CD14-positive monocyte (primary cell): ENCODE results near the gene PPP6R3. TPM values are rescaled to one million over a fixed set of nuclear protein-coding genes. Genes with fewer than 3 reads are reported as not detected.
A peak's percentile ranks its signal among the peaks of the same experiment; 100 is the strongest.

Source experiments
- DNase-seq, 3 donors: peaks; one replicate each; pipeline ENCODE4 v3.0.0-alpha.2; 2011 to 2022
- H2AFZ ChIP-seq: 2 replicates; pipeline ENCODE4 v1.6.0; 2012; ENCODE audit warnings: mild to moderate bottlenecking, low read depth, low read length, inconsistent platforms; ENCODE audit not compliant: insufficient read depth, poor library complexity, severe bottlenecking
- H3K27ac ChIP-seq, 2 donors: 1 replicate in 1 of 2; 2 replicates in 1 of 2; pipeline ENCODE4 v1.5.1; 2012 to 2013; ENCODE audit warnings: low read length in 2 of 2, control low read depth in 1 of 2, inconsistent platforms in 1 of 2, low read depth in 1 of 2, mild to moderate bottlenecking in 1 of 2
- H3K27me3 ChIP-seq, 2 donors: one replicate each; pipeline versions ENCODE4 v1.6.0 to v1.6.1; 2011 to 2013; ENCODE audit warnings: low read length in 2 of 2; ENCODE audit not compliant: control insufficient read depth in 2 of 2, insufficient read depth in 2 of 2
- H3K36me3 ChIP-seq, 2 donors: replicated peaks in 1 of 2; 1 replicate in 1 of 2; 2 replicates in 1 of 2; pipeline versions ENCODE4 v1.5.1 to v1.6.1; 2012 to 2013; ENCODE audit warnings: low read length in 2 of 2, control low read depth in 1 of 2, inconsistent platforms in 1 of 2, mild to moderate bottlenecking in 1 of 2; ENCODE audit not compliant: insufficient read depth in 2 of 2, control insufficient read depth in 1 of 2
- H3K4me1 ChIP-seq, 2 donors: 1 replicate in 1 of 2; 2 replicates in 1 of 2; pipeline versions ENCODE4 v1.5.1 to v1.6.1; 2012 to 2013; ENCODE audit warnings: low read length in 2 of 2, control low read depth in 1 of 2, inconsistent platforms in 1 of 2, mild to moderate bottlenecking in 1 of 2, moderate library complexity in 1 of 2; ENCODE audit not compliant: insufficient read depth in 2 of 2, control insufficient read depth in 1 of 2
- H3K4me2 ChIP-seq: replicated peaks from 2 replicates; pipeline ENCODE3; 2012; ENCODE audit warnings: low read length, moderate library complexity, mild to moderate bottlenecking; ENCODE audit not compliant: poor library complexity, severe bottlenecking; ENCODE audit errors: extremely low read depth
- H3K4me3 ChIP-seq, 3 experiments: fragments of 200-600 bp in 1 of 3; sonication (generic) in 1 of 3; replicated peaks in 1 of 3; 1 replicate in 2 of 3; 2 replicates in 1 of 3; pipeline ENCODE4 v1.5.1; 2011 to 2013; ENCODE audit warnings: low read length in 3 of 3, mild to moderate bottlenecking in 3 of 3, control low read depth in 2 of 3, low read depth in 2 of 3, inconsistent platforms in 1 of 3, moderate library complexity in 1 of 3
- H3K79me2 ChIP-seq: 2 replicates; pipeline ENCODE4 v1.6.0; 2012; ENCODE audit warnings: mild to moderate bottlenecking, control low read depth, inconsistent platforms, low read length, moderate library complexity; ENCODE audit not compliant: insufficient read depth
- H3K9ac ChIP-seq: 2 replicates; pipeline ENCODE4 v1.6.0; 2017; ENCODE audit warnings: low read length, mild to moderate bottlenecking; ENCODE audit not compliant: insufficient read depth, poor library complexity, severe bottlenecking
- H3K9me3 ChIP-seq, 2 donors: replicated peaks in 1 of 2; 1 replicate in 1 of 2; 2 replicates in 1 of 2; pipeline versions ENCODE4 v1.5.1 to v1.6.1; 2012 to 2013; ENCODE audit warnings: low read length in 2 of 2, control low read depth in 1 of 2; ENCODE audit not compliant: control insufficient read depth in 1 of 2, insufficient read depth in 1 of 2
- H4K20me1 ChIP-seq: 2 replicates; pipeline ENCODE4 v1.6.0; 2012; ENCODE audit warnings: mild to moderate bottlenecking, low read length, control low read depth, moderate library complexity; ENCODE audit not compliant: insufficient read depth
- H3K27ac Mint-ChIP-seq, 7 donors: one replicate each; pipeline ENCODE4 v1.8.0; 2020; ENCODE audit warnings: mild to moderate bottlenecking in 7 of 7, mixed read lengths in 7 of 7, moderate library complexity in 6 of 7, inconsistent platforms in 2 of 7
- H3K27me3 Mint-ChIP-seq, 3 donors: one replicate each; pipeline ENCODE4 v1.8.0; 2021 to 2022; ENCODE audit warnings: low read depth in 3 of 3, mild to moderate bottlenecking in 3 of 3, mixed read lengths in 3 of 3, moderate library complexity in 3 of 3, inconsistent platforms in 1 of 3
- H3K36me3 Mint-ChIP-seq, 2 donors: one replicate each; pipeline ENCODE4 v1.8.0; 2020; ENCODE audit warnings: mixed read lengths in 2 of 2, inconsistent platforms in 1 of 2, mild to moderate bottlenecking in 1 of 2
- H3K4me1 Mint-ChIP-seq: one replicate; pipeline ENCODE4 v1.8.0; 2020; ENCODE audit warnings: mild to moderate bottlenecking, mixed read lengths
- H3K4me3 Mint-ChIP-seq, 2 donors: one replicate each; pipeline ENCODE4 v1.8.0; 2020; ENCODE audit warnings: mild to moderate bottlenecking in 2 of 2, mixed read lengths in 2 of 2, moderate library complexity in 1 of 2
- H3K9me3 Mint-ChIP-seq, 7 donors: one replicate each; pipeline ENCODE4 v1.8.0; 2020 to 2022; ENCODE audit warnings: mixed read lengths in 7 of 7, mild to moderate bottlenecking in 6 of 7, moderate library complexity in 6 of 7, inconsistent platforms in 2 of 7
- WGBS: methylation state at CpG from one replicate; pipeline ENCODE4 v1.1.5; 2013; ENCODE audit warnings: missing lambda C conversion rate; ENCODE audit not compliant: insufficient coverage; 5-methylcytosine and 5-hydroxymethylcytosine counted together
- intact Hi-C, 2 donors: fragments of 100-400 bp; cut with micrococcal nuclease; formaldehyde crosslinking; loops; one replicate each; pipeline versions ENCODE4 v1.15.0 to v1.15.1; 2023
- polyA plus RNA-seq, 3 donors: library from polyadenylated mRNA; depleted of rRNA in 1 of 3; unstranded in 2 of 3; stranded (reverse) in 1 of 3; fragments of 300-500 nt in 2 of 3; fragments of >200 nt in 1 of 3; fragmentation: Illumina TruSeq in 2 of 3; gene quantifications; 1 replicate in 2 of 3; 2 replicates in 1 of 3; pipeline ENCODE4 v1.2.3, GENCODE V29; 2012 to 2021
- TF ChIP-seq, protein P1 (sequence below): fragments of 200-600 bp; IDR thresholded peaks from one replicate; pipeline ENCODE4 v1.8.0; 2022; ENCODE audit warnings: antibody characterized with exemption, mild to moderate bottlenecking

PPP6R3 gene
- polyA plus RNA-seq, 3 donors, result 22.9 to 39.4 (median 38.1) TPM

DNA sequence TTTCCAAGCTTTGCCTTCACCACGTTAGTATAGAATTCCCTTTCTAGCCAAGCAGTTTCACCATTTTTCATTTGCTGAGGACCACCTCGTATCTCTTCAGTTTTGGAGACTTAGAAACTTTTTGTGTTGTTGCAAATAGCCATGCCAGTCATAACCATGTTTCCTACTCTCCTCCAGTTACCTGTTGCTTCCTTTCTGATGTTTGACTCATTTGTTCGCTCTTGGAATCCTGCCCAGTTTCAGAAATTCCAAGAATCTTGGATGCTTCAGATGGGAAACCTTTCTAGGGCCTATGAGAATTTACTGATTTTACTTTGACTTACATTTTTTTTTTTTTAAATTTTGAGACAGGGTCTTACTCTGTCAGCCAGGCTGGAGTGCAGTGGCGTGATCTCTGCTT, 65.4 kb downstream of the PPP6R3 start:
- no peak overlapping the region for H3K27ac Mint-ChIP-seq
- H3K79me2 ChIP-seq, result peaks cover 87% of the 10 kb centered on the region
- peaks cover 0 to 2% (median 0%) of the 10 kb centered on the region in 7 donors for H3K9me3 Mint-ChIP-seq
- TF ChIP-seq, protein P1, sequence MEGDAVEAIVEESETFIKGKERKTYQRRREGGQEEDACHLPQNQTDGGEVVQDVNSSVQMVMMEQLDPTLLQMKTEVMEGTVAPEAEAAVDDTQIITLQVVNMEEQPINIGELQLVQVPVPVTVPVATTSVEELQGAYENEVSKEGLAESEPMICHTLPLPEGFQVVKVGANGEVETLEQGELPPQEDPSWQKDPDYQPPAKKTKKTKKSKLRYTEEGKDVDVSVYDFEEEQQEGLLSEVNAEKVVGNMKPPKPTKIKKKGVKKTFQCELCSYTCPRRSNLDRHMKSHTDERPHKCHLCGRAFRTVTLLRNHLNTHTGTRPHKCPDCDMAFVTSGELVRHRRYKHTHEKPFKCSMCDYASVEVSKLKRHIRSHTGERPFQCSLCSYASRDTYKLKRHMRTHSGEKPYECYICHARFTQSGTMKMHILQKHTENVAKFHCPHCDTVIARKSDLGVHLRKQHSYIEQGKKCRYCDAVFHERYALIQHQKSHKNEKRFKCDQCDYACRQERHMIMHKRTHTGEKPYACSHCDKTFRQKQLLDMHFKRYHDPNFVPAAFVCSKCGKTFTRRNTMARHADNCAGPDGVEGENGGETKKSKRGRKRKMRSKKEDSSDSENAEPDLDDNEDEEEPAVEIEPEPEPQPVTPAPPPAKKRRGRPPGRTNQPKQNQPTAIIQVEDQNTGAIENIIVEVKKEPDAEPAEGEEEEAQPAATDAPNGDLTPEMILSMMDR, result no peak
- H3K36me3 Mint-ChIP-seq, result peaks cover 74 to 89% of the 10 kb centered on the region in 2 donors
- H3K27me3 Mint-ChIP-seq, result no peaks in the 10 kb centered on the region
- intact Hi-C loops, result no loop called here
- H3K27ac ChIP-seq, result no peak overlapping the region
- H3K4me1 ChIP-seq, result peaks cover 14% of the 10 kb centered on the region in 2 donors
- no CpG with 5 or more reads among the region's 4 CpGs for WGBS
- no peak overlapping the region for H3K4me2 ChIP-seq
- no peak overlapping the region for H3K4me3 Mint-ChIP-seq
- peaks cover 38% of the 10 kb centered on the region for H3K4me1 Mint-ChIP-seq
- DNase-seq, result no peak
- H3K9ac ChIP-seq, result no peak overlapping the region
- H3K4me3 ChIP-seq, result no peak overlapping the region
- peaks cover 95% of the 10 kb centered on the region for H4K20me1 ChIP-seq
- H2AFZ ChIP-seq, result no peak overlapping the region
- no peaks in the 10 kb centered on the region for H3K27me3 ChIP-seq
- peaks cover 73 to 97% of the 10 kb centered on the region in 2 donors for H3K36me3 ChIP-seq
- no peaks in the 10 kb centered on the region for H3K9me3 ChIP-seq

GRCh38 chr11:68527585-68527984, 67.0 kb downstream of the PPP6R3 start:
- TF ChIP-seq, protein P1, result no peak
- no peak overlapping the region for H3K4me3 Mint-ChIP-seq
- Histone ChIP-seq H3K4me2 (no peak overlapping the region), H3K79me2 (peaks cover 87% of the 10 kb centered on the region), H3K27ac (peak overlapping the region; percentile 13 to 62), H3K9me3 (no peaks in the 10 kb centered on the region), H3K36me3 (peaks cover 64 to 94% of the 10 kb centered on the region in 2 donors), H3K4me3 (no peak overlapping the region), H2AFZ (no peak overlapping the region), H4K20me1 (peaks cover 95% of the 10 kb centered on the region), H3K4me1 (peaks cover 12 to 14% of the 10 kb centered on the region in 2 donors), H3K9ac (no peak overlapping the region), H3K27me3 (no peaks in the 10 kb centered on the region)
- no peak for DNase-seq
- peak overlapping the region in 4 of 7 donors; percentile 4 to 58 (median 40) for H3K27ac Mint-ChIP-seq
- no peaks in the 10 kb centered on the region for H3K27me3 Mint-ChIP-seq
- H3K9me3 Mint-ChIP-seq, result peaks cover 0 to 2% (median 0%) of the 10 kb centered on the region in 7 donors
- WGBS, result 82% methylated on average over 1 of the region's 4 CpGs
- H3K4me1 Mint-ChIP-seq, result peaks cover 28% of the 10 kb centered on the region
- intact Hi-C loops, result no loop called here
- H3K36me3 Mint-ChIP-seq, result peaks cover 64 to 77% of the 10 kb centered on the region in 2 donors
